A549 treated with ZK216348 at 1 μM for 4 hours (cell line): ENCODE data around the gene OR5AS1. TPM values are rescaled to one million over a fixed set of nuclear protein-coding genes. Genes with fewer than 3 reads are reported as not detected.

Experiments used
- total RNA-seq: library from RNA; stranded (reverse); fragments of 200-300 nt; extraction: Qiagen RNA extraction; gene quantifications from 5 replicates; pipeline ENCODE4 v1.2.3, GENCODE V29; 2022; ENCODE audit warnings: low read depth

Gene OR5AS1
- total RNA-seq = not detected in 5 replicates

DNA sequence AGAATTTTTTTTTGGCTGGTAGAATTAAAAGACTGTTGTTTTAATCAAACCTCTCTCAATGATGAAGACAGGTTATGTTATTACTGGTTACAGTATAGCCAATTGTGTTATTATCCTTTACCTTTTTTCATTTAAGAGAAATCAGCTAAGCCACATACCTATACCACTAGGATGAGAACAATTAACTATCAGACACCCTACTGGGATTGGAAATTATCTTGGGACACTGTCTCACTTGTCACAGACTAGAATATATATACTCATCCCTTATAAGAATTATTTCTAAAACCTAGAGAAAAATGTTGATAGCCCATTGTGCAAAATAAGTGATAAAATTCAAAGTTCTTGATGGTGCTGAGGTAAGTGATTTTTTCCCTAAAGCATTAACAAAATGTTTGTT lies at the start of gene OR5AS1:
Gene OR5AS1 (plus strand): TSS at position 301 of the 400 bp plus-strand sequence. CDS start 2,765 bp downstream, outside the sequence.

DNA sequence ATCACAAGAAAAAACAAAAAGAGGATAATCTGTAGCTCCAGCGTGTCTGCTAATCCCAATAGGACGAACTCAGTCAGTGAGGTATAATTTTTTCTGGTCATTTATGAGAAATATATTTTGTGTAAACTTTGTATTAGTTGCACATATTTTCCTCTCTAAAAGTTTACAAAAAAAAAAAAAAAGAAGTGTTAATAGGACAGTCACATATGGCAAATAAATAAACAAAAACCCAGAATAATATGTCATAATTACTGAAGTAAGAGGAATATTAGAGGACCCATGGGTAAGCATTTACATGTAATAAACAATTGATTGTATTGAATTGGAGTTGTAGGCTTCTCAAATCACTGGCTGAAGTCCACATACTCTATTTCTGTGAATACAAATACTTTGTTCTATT lies 32.9 kb upstream of the OR5AS1 start, which contains the start of gene OR5F1:
Gene OR5F1 (minus strand): TSS at position 101 of the 400 bp plus-strand sequence. CDS start 0 bp downstream, at position 101.

Other genes starting within 250 kb of the OR5AS1 start
- not detected in 5 replicates for gene OR5D14, start 232.1 kb upstream of the OR5AS1 start, total RNA-seq
- not detected in 5 replicates for gene OR5L1, start 216.3 kb upstream of the OR5AS1 start, total RNA-seq
- not detected in 5 replicates for gene OR5D18, start 208.0 kb upstream of the OR5AS1 start, total RNA-seq
- gene OR5L2, start 200.4 kb upstream of the OR5AS1 start, total RNA-seq = not detected in 5 replicates
- gene OR5D16, start 188.9 kb upstream of the OR5AS1 start, total RNA-seq = not detected in 5 replicates
- gene TRIM51, start 144.4 kb upstream of the OR5AS1 start, total RNA-seq = not detected in 5 replicates
- gene OR5W2, start 113.1 kb upstream of the OR5AS1 start, total RNA-seq = not detected in 5 replicates
- gene OR5I1, start 91.3 kb upstream of the OR5AS1 start, total RNA-seq = not detected in 5 replicates
- not detected in 5 replicates for gene OR10AG1, start 57.7 kb upstream of the OR5AS1 start, total RNA-seq
- not detected in 5 replicates for gene OR5F1, start 33.0 kb upstream of the OR5AS1 start, total RNA-seq
- gene OR8I2, start 65.7 kb downstream of the OR5AS1 start, total RNA-seq = not detected in 5 replicates
- not detected in 5 replicates for gene OR8H2, start 76.0 kb downstream of the OR5AS1 start, total RNA-seq
- not detected in 5 replicates for gene OR8H3, start 94.7 kb downstream of the OR5AS1 start, total RNA-seq
- gene OR8J3, start 112.5 kb downstream of the OR5AS1 start, total RNA-seq = not detected in 5 replicates
- not detected in 5 replicates for gene OR8K5, start 132.7 kb downstream of the OR5AS1 start, total RNA-seq
- not detected in 5 replicates for gene OR5J2, start 149.0 kb downstream of the OR5AS1 start, total RNA-seq
- gene OR5T2, start 206.6 kb downstream of the OR5AS1 start, total RNA-seq = not detected in 5 replicates
- gene OR5T3, start 224.6 kb downstream of the OR5AS1 start, total RNA-seq = not detected in 5 replicates
- gene OR5T1, start 246.5 kb downstream of the OR5AS1 start, total RNA-seq = not detected in 5 replicates